Kasumi-1 (cell line): ENCODE data around the gene GIMAP7.
"Not testable (repeated sequence)": the region's sequence is repeated elsewhere in the genome, so short reads cannot be mapped to it uniquely, and the experiment has no call there.

Experiments
- DNase-seq, 2 experiments: peaks; one replicate each; lab custom pipeline; 2025; lab: John Stamatoyannopoulos, UW

GIMAP7 gene

GRCh38 chr7:150514748-150515222, at the start of gene GIMAP7:
TSS of gene GIMAP7 (plus strand) at chr7:150514872. CDS start at chr7:150519975, 5,103 bp downstream.
- no peak for DNase-seq

- no peak for DNase-seq
These were observed 49.7 kb upstream of the GIMAP7 start for GRCh38 chr7:150464962-150465361.

- no peak for DNase-seq
These were observed 49.3 kb upstream of the GIMAP7 start for GRCh38 chr7:150465414-150465813.

GRCh38 chr7:150466477-150466876, 48.2 kb upstream of the GIMAP7 start:
- no peak for DNase-seq

- DNase-seq, result no peak
These were observed 46.4 kb upstream of the GIMAP7 start for GRCh38 chr7:150468241-150468640.

GRCh38 chr7:150471886-150472285, 42.8 kb upstream of the GIMAP7 start:
- DNase-seq, result no peak

- DNase-seq, result no peak
These were observed 40.8 kb upstream of the GIMAP7 start for GRCh38 chr7:150473902-150474301.

- no peak for DNase-seq
These were observed 38.4 kb upstream of the GIMAP7 start for GRCh38 chr7:150476285-150476684.

GRCh38 chr7:150476819-150477631, 37.6 kb upstream of the GIMAP7 start:
- DNase-seq, result no peak

GRCh38 chr7:150479023-150479716, 35.5 kb upstream of the GIMAP7 start:
- DNase-seq, result no peak

- no peak for DNase-seq
These were observed 33.3 kb upstream of the GIMAP7 start for GRCh38 chr7:150481186-150481920.

GRCh38 chr7:150481922-150482321, 32.8 kb upstream of the GIMAP7 start:
- DNase-seq, result no peak

- DNase-seq, result peak; percentile 24 to 40
These were observed 31.2 kb upstream of the GIMAP7 start for GRCh38 chr7:150483514-150483913.

- DNase-seq, result not testable (repeated sequence)
These were observed 30.6 kb upstream of the GIMAP7 start for GRCh38 chr7:150484071-150484470.

GRCh38 chr7:150487625-150488024, 27.0 kb upstream of the GIMAP7 start:
- no peak for DNase-seq

GRCh38 chr7:150489782-150490181, 24.9 kb upstream of the GIMAP7 start:
- DNase-seq, result no peak

- DNase-seq, result not testable (repeated sequence)
These were observed 21.2 kb upstream of the GIMAP7 start for GRCh38 chr7:150493442-150493841.

- DNase-seq, result no peak
These were observed 12.2 kb upstream of the GIMAP7 start for GRCh38 chr7:150502519-150502918.

GRCh38 chr7:150503155-150503554, 11.5 kb upstream of the GIMAP7 start:
- DNase-seq, result no peak

GRCh38 chr7:150503581-150503980, 11.1 kb upstream of the GIMAP7 start:
- no peak for DNase-seq

GRCh38 chr7:150507947-150508602, 6.6 kb upstream of the GIMAP7 start:
- DNase-seq, result no peak

GRCh38 chr7:150511048-150511447, 3.6 kb upstream of the GIMAP7 start:
- no peak for DNase-seq
